GM12875 (cell line): ENCODE results near the gene ZNF652.
A peak's percentile ranks its signal among the peaks of the same experiment; 100 is the strongest.

Source experiments
- H3K4me3 ChIP-seq: one replicate; pipeline ENCODE4 v1.5.1; 2011; ENCODE audit warnings: low read depth, low read length, control low read depth
- TF ChIP-seq, protein P1 (sequence below): IDR thresholded peaks from 2 replicates; pipeline ENCODE4 v1.5.1; 2011; ENCODE audit warnings: low read depth, mild to moderate bottlenecking, control low read depth, inconsistent platforms, low read length, moderate library complexity, borderline replicate concordance; ENCODE audit not compliant: insufficient read depth

ZNF652 gene

DNA sequence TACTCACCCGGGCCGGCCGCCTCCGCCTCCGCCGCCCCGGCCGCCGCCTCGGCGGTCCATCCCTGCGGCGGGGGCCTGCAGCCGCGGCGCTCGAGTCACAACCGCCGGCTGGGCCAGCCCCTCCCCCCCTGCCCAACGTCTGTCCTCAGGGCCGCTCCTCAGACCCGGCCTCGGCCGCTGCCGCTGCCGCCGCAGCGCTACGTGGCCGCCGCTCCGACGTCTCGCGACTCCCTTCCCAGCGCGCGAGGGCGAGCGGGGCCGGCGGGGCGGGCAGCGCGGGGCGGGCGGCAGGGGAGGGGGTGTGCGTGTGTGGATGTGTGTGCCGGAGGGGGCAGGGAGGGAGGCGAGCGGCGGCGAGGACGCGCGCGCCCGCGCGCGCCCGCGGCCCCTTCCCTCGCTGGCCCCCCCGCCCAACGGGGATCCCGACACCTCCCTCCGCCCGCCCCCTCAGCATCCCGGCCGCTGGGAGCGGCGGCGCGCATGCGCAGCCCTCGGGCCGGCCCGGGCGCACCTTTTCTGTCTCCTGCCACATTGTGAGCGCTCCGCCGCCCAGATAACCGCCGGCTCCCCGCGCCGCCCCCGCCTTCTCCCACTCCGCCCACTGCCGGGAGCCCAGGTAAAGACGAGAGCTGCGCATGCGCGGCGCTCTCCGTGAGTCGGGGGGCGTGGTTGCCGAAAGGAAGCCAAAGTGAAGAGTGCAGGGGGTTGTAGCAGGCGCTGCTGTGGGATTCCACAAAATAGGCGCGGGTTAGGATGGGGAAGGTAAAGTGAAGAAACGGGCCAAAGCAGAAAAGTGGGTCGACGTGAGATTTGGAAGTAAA is at the start of gene ZNF652:
TSS of gene ZNF652 (minus strand) at position 349 of the 821 bp plus-strand sequence. CDS start 44,525 bp downstream, outside the sequence.
- peak within 1 kb of the TSS; percentile 79 for H3K4me3 ChIP-seq
- TF ChIP-seq, protein P1, sequence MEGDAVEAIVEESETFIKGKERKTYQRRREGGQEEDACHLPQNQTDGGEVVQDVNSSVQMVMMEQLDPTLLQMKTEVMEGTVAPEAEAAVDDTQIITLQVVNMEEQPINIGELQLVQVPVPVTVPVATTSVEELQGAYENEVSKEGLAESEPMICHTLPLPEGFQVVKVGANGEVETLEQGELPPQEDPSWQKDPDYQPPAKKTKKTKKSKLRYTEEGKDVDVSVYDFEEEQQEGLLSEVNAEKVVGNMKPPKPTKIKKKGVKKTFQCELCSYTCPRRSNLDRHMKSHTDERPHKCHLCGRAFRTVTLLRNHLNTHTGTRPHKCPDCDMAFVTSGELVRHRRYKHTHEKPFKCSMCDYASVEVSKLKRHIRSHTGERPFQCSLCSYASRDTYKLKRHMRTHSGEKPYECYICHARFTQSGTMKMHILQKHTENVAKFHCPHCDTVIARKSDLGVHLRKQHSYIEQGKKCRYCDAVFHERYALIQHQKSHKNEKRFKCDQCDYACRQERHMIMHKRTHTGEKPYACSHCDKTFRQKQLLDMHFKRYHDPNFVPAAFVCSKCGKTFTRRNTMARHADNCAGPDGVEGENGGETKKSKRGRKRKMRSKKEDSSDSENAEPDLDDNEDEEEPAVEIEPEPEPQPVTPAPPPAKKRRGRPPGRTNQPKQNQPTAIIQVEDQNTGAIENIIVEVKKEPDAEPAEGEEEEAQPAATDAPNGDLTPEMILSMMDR = no peak

DNA sequence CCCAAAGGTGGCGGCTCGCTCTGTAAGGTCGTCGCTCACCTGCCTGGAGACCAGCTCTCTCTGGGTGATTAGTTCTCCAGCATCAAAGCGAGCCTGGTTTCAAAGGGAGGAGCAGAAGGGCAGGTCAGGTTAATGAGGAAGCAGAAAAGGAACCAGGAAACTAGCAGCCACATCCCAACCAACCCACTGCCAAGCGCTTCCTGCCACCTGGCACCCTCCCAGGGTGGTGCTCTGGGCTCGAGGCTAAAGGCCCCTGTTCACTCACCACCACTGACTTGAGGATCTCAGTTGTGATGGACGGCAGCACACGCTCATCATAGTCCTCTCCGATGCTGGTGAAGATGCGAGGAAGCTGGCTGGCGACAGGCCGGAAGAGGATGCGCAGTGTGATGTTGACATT is 47.0 kb upstream of the ZNF652 start:
- TF ChIP-seq, protein P1 = no peak
- no peak overlapping the region for H3K4me3 ChIP-seq

DNA sequence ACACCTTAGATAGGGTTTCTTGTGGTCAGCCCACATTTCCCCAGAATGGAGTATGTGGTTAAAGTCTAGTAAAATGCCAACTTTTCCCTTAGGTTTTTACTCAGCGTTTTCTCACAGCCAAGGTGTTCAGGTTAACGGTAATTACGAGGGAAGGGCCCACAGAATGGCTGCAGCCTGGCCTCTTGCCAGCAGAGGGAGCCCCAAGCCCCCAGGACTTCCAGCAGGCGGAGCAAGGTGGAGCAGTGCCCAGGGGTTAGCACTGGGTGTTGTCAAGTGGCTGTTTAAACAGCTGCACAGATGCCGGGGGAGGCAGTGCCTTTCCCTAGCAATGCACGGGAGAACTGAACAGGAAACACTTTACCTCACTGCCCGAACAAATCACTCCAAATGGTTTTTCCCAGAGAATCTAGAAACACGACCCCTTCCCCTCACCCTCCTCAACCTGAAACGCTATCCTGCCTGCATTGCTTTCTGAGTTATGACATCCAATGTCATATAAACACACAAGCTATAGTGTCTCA is 46.0 kb upstream of the ZNF652 start:
- no peak overlapping the region for H3K4me3 ChIP-seq
- TF ChIP-seq, protein P1 = peak; percentile 99

DNA sequence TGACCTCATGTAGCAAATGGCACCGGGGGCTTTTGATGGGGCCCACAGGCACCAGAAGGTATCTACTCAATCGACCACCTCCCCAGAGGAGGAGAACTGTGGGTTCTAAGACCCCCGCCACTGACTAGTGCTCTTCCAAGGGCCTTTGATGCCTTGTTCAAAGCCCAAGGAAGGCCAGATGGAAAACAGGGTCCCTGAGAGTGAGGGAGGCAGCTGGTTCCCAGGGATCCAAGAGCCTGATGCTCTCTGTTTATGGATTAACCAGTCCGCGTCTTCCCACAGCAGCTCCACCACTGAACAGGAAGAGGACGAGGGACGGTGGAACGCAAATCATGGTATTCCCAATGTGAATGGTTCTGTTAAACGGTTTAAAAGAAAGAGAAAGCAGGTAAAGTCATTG is 45.0 kb upstream of the ZNF652 start:
- no peak overlapping the region for H3K4me3 ChIP-seq
- TF ChIP-seq, protein P1 = no peak

DNA sequence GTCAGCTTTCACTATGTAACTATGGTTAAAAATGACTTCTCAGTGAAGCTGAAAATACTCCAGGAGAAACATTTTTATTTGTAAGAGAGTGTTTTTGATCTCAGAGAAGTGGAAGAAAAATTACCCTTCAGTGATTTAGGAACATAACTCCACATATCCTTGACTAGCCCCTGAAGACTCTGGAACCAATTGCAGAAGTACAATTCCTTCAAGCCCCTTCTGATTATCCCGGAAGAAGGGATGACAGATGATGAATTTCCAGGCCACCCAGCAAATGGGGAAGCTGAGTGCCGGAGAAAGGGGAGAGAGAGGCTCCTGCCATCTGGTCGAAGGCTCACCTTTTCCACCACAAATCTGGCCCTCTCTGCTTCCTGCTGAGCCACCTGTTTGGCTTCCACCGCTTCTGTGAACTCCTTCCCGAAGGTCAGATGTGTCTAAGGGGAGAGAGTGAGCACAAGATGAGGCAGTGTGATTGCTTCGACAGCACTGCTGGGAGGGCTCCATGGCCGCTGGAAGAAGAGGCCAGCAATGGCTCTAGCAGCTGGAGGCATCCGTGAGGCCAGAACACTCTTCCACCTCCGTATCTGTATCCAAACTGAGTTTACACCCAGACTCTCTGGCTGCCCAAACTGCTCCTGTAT is 44.5 kb upstream of the ZNF652 start:
- no peak overlapping the region for H3K4me3 ChIP-seq
- TF ChIP-seq, protein P1 = no peak

DNA sequence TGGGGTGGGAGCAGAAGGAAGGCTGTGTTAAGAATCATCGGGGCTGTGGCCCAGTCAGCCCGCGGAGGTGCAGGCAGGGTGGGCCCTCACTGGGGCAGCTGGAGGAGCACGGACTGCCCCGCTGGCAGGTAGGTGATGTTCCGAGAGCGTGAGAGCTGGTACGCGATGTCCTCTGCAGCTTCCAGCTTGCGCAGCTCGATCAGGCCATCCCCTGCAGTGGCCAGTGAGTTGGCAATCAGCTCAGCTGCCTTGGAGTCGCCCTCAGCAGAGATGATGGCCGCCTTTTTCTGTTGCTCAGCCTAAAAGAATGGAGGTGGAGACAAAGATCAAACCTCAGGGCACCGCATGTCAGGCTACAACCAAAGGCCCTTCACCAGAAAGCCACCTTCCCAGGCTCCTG is 42.9 kb upstream of the ZNF652 start:
- TF ChIP-seq, protein P1 = no peak
- H3K4me3 ChIP-seq = no peak overlapping the region
